NCI-H82 (cell line): ENCODE measurements around the gene STT3B.

Source experiments
- DNase-seq: peaks from one replicate; lab custom pipeline; 2025; lab: John Stamatoyannopoulos, UW

STT3B gene

DNA sequence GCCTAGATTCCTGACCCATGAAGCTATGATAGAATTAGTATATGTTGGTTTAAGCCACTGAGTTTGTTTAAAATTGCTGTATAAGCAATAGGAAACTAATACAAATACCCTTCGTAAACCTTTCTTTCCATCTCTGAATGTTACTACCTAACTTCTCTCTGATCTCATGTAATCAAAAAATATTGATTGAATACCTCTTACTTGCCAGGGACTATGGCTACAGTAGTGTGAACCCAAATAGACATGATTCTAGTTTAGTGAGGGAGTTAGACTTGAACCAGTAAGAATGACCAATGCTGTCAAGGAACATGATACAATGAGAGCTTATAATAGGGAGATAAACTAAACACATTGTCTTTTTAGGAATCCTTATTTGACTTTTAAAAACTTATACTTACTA, 19.4 kb downstream of the STT3B start:
- DNase-seq = no peak

- no peak for DNase-seq
Measured at GRCh38 chr3:31553258-31553657, 20.5 kb downstream of the STT3B start.

DNA sequence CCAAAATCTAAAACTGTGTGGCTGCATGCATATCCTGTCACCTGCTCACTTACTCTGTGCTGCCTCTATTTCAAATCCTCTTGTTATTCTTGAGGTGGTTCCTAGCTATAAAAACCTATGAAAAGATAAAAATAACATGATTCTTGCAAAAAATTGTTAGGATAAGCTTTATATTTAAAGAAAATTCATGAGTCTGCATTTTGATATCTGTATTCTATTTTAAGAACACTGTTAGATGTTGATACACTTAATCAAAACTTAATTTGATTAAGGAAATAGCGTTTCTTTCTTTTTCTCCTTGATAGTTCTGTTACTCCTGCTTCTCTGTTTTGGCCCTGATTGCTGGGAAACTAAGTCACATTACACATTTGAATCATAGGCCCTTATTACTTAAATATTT, 22.5 kb downstream of the STT3B start:
- DNase-seq = no peak

- no peak for DNase-seq
Measured at GRCh38 chr3:31559872-31560534, 27.3 kb downstream of the STT3B start.

DNA sequence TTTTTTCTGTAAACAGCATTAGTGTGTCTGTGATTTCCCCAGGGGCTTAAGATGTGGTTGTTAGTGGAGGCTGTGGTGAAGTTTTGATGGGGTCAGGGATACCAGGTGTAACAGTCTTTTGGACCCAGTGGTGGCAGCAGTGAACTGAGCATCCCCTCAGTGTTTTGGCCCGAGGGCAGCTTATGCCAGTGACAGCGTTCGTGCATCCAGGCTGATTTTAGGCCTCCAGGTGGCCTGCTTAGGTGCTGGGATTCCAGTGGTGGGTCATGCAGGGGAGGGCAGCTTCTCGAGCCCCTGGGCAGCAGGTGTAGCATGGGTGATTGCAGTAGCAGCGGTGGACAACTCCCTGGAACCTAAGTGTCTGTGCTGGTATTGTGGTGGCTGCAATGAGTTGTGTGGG, 29.2 kb downstream of the STT3B start:
- DNase-seq = no peak

- DNase-seq = peak; percentile 3
Measured at GRCh38 chr3:31562525-31562924, 29.8 kb downstream of the STT3B start.

DNA sequence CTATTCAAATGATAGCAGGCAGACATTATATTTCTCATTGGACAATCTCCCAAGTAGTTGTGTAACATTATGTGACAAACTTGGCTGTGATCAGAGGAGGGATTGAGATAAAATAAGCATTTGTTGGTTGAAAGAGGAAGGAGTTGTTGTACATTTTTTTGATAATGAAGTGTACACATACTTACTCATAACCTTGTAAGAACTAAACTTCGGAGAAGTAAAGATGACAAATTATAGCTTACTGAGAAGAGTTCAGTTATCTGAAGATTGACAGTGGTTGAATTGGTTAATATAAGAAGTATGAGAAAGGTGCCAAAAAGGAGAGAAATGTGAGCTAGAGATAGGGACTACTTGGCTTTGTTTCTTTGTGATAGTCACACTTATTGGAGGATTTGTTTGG, 32.6 kb downstream of the STT3B start:
- no peak for DNase-seq

GRCh38 chr3:31567036-31567435, 34.3 kb downstream of the STT3B start:
- peak; percentile 26 for DNase-seq

DNA sequence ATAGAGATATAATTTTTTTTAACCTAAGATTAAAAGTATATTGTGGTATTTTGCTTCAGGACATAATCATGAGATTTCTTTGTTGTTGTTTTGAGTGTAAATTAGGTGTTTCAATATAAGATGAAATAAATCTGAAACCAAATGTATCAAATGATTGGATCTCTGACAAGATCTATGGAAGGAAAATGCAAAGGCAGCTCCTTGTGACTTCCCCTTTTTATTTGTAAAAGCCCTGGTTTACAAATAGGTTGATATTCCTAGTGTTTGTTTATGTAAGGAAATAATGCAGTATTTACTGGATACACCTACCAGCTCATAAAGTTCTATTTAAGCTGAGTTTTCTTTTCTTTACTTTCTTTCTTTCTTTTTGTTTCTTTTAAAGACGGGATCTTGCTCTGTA, 35.9 kb downstream of the STT3B start:
- DNase-seq = no peak

DNA sequence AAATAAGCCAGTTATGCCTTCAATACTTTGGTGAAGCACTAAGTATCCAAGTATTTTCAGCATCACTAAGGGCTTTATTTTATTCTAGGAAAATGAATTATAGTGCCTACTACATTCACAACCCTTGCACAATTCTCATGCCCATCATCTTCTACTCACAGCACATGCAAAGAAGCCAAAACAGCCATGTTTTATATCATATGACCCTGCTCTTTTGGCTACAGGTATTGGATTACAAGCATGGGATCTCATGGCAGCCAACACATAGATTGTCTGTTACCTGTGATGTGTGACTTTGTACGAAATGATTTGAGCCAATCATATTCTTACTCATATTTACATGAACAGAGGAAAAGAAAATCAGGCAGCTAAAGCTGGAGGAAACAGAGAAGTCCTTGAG, 38.6 kb downstream of the STT3B start:
- peak; percentile 0 for DNase-seq

- peak; percentile 34 for DNase-seq
Measured at GRCh38 chr3:31572236-31573004, 39.7 kb downstream of the STT3B start.

DNA sequence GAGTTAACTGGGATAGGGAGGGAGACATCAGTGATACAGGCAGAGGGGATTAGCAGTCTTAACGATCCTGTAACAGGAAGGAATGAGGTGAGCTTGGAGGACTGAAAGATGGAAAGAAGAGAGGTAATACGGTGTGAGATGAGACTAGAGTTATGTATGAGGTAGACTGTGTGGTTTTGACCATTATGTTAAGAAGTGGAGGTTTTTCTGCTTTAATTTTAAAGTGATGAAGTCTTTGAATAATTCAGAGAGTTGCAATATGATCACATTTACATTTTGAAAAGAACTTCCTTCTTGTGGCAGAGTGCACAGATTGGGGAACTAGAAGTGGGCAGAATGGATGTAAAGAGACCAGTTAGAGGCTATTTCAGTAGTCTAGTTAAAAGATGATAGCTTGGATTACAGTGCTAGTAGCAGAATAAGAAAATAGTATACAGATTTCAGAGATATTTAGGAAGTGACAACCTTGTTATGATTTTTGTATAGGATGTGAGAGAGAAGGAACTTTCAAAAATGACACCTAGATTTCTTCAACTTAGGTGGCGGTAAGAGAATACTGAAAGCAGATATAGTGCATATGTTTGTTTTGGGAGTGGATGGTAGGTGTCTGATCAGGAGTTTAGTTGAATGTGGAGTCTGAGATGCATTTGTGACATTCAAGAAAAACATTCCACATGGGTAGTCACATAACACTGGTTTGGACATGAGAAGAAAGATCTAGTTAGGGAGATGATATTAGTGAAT, 40.5 kb downstream of the STT3B start:
- peak; percentile 34 for DNase-seq

GRCh38 chr3:31575448-31575847, 42.7 kb downstream of the STT3B start:
- peak; percentile 83 for DNase-seq

DNA sequence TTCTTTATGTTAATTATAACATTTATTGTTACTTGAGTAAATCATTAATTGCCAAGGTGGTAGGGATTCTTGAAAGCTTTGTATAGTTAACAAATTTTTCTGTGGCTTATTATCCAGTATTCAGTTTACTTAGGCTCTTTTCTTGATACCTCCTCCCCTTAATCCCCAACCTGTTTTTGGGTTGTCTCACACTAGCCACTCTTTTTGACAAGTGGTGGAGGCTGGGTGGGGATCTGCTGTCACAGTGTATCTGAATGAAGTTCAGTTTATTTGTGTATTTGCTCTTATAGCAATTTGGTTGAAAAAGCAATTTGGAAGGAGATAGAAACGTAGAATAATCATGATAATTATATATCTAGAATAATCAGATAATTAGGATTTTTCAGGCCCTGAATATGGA, 43.8 kb downstream of the STT3B start:
- DNase-seq = peak; percentile 1

DNA sequence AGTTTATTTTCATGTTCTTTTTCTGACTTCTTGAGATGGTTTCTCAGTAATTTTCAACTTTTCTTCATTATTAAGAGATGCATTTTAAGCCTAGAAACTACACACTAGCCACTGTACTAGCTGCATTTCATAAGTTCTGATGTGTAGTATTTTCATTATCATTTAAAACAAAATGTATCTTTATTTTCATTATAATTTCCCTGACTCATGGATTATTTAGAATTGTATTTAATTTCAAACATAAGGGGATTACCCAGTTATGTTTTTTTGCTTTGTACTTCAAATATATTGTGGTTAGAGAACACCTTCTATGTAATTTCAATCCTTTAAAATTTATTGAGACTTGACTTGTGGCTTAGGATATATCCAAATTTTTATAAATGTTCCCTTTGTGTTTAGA, 44.5 kb downstream of the STT3B start:
- DNase-seq = no peak

DNA sequence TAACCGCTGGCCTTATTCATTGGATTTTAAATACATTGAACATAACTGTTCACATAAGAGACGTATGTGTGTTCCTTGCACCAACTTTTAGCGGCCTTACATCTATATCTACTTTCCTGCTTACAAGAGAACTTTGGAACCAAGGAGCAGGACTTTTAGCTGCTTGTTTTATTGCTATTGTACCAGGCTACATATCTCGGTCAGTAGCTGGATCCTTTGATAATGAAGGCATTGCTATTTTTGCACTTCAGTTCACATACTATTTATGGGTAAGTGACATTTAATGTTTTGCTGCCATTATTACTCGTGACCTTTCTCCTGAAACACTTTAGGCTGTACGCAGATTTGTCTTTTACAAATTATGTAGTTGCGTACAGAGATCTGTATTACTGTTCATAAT, 47.1 kb downstream of the STT3B start:
- no peak for DNase-seq

GRCh38 chr3:31580645-31581044, 47.9 kb downstream of the STT3B start:
- DNase-seq = no peak

- DNase-seq = no peak
Measured at GRCh38 chr3:31581660-31582059, 48.9 kb downstream of the STT3B start.

- DNase-seq = no peak
Measured at GRCh38 chr3:31589228-31589627, 56.5 kb downstream of the STT3B start.

- DNase-seq = no peak
Measured at GRCh38 chr3:31590650-31591049, 57.9 kb downstream of the STT3B start.

GRCh38 chr3:31592764-31593163, 60.0 kb downstream of the STT3B start:
- DNase-seq = no peak

GRCh38 chr3:31596176-31596575, 63.5 kb downstream of the STT3B start:
- no peak for DNase-seq

GRCh38 chr3:31600431-31600830, 67.7 kb downstream of the STT3B start:
- no peak for DNase-seq
